GM18873 (cell line): ENCODE measurements around the gene SP3.

Experiments used
- ATAC-seq: cut with Tn5 transposase; IDR thresholded peaks from one replicate; pipeline ENCODE4 v1.9.1; 2021; ENCODE audit warnings: mild to moderate bottlenecking, moderate library complexity, moderate number of reproducible peaks; ENCODE audit not compliant: unreplicated experiment, low FRiP score

SP3 gene

GRCh38 chr2:173997753-173998152 lies 32.6 kb upstream of the SP3 start:
- ATAC-seq, result no peak

GRCh38 chr2:173997269-173997668 lies 32.1 kb upstream of the SP3 start:
- peak; percentile 70 for ATAC-seq

GRCh38 chr2:173996766-173997165 lies 31.6 kb upstream of the SP3 start:
- ATAC-seq, result no peak

- no peak for ATAC-seq
These were observed 28.3 kb upstream of the SP3 start for GRCh38 chr2:173993459-173993858.

- no peak for ATAC-seq
These were observed 26.8 kb upstream of the SP3 start for GRCh38 chr2:173991856-173992588.

- ATAC-seq, result peak; percentile 85
These were observed 26.0 kb upstream of the SP3 start for GRCh38 chr2:173990970-173991819.

GRCh38 chr2:173990245-173990644 lies 25.1 kb upstream of the SP3 start:
- ATAC-seq, result no peak

- no peak for ATAC-seq
These were observed 24.7 kb upstream of the SP3 start for GRCh38 chr2:173989884-173990215.

- ATAC-seq, result no peak
These were observed 24.1 kb upstream of the SP3 start for GRCh38 chr2:173989160-173989883.

GRCh38 chr2:173986805-173987204 lies 21.6 kb upstream of the SP3 start:
- ATAC-seq, result no peak

- no peak for ATAC-seq
These were observed 20.4 kb upstream of the SP3 start for GRCh38 chr2:173985605-173985992.

GRCh38 chr2:173984866-173985604 lies 19.9 kb upstream of the SP3 start:
- no peak for ATAC-seq

GRCh38 chr2:173983391-173983871 lies 18.3 kb upstream of the SP3 start:
- no peak for ATAC-seq

- ATAC-seq, result no peak
These were observed 17.7 kb upstream of the SP3 start for GRCh38 chr2:173982918-173983317.

GRCh38 chr2:173982182-173982714 lies 17.1 kb upstream of the SP3 start:
- ATAC-seq, result no peak

GRCh38 chr2:173981520-173981919 lies 16.3 kb upstream of the SP3 start:
- ATAC-seq, result no peak

GRCh38 chr2:173979751-173980351 lies 14.7 kb upstream of the SP3 start:
- no peak for ATAC-seq

- no peak for ATAC-seq
These were observed 13.3 kb upstream of the SP3 start for GRCh38 chr2:173978447-173978846.

- ATAC-seq, result no peak
These were observed 7.5 kb upstream of the SP3 start for GRCh38 chr2:173972636-173973035.

GRCh38 chr2:173972165-173972564 lies 7.0 kb upstream of the SP3 start:
- no peak for ATAC-seq
